GM12801 (cell line): Measurements from ENCODE around the gene ZBTB17.

Experiments used
- CTCF ChIP-seq: IDR thresholded peaks from one replicate; pipeline ENCODE4 v1.5.1; 2011; ENCODE audit warnings: control low read depth; ENCODE audit not compliant: insufficient read length; ENCODE audit errors: extremely low read depth

The ZBTB17 gene

GRCh38 chr1:15973772-15974171 lies 2.1 kb downstream of the ZBTB17 start:
- no peak for TF ChIP-seq CTCF

GRCh38 chr1:15972409-15972808 lies 3.5 kb downstream of the ZBTB17 start:
- TF ChIP-seq CTCF = no peak

DNA sequence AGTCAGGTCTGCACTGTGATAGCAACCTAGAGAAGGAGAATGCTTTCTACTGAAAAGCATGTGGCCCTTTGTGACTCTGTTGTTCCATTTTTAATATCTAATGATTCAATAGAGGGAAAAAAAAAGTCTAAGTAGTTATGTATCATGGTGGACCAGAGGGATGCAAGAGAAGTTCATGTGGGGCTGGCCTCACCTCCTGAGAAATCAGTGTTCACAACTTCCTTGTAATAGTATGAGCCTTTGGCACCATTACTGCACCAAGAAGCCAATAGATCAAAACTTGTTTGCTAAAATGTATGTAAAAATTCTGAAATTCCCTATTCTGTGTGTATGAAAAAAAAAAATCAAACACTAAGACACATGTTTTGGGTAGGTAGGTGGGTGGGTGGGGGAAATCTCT lies 5.0 kb downstream of the ZBTB17 start:
- TF ChIP-seq CTCF = no peak

- TF ChIP-seq CTCF = no peak
These were observed 6.5 kb downstream of the ZBTB17 start for GRCh38 chr1:15969321-15969880.

DNA sequence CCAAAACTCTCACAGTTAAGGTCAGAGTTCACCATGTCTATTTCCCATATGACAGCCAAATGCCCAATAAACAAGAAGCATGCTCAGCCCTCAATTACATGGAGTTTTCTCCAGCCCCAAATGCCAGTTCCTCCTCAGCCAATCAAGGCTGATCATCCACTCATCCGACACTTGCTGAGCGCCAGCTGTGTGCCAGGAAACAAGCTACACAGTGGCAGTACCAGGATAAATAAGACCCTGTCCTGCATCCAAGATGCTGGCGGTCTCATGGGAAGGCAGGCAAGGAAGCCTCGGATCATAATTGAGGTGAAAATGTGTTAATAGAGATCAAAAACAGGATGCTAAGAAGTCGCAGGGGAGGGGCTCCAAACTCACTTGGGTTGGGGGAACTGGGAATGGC lies 7.7 kb downstream of the ZBTB17 start:
- TF ChIP-seq CTCF = no peak

GRCh38 chr1:15966956-15967344 lies 9.0 kb downstream of the ZBTB17 start:
- no peak for TF ChIP-seq CTCF

DNA sequence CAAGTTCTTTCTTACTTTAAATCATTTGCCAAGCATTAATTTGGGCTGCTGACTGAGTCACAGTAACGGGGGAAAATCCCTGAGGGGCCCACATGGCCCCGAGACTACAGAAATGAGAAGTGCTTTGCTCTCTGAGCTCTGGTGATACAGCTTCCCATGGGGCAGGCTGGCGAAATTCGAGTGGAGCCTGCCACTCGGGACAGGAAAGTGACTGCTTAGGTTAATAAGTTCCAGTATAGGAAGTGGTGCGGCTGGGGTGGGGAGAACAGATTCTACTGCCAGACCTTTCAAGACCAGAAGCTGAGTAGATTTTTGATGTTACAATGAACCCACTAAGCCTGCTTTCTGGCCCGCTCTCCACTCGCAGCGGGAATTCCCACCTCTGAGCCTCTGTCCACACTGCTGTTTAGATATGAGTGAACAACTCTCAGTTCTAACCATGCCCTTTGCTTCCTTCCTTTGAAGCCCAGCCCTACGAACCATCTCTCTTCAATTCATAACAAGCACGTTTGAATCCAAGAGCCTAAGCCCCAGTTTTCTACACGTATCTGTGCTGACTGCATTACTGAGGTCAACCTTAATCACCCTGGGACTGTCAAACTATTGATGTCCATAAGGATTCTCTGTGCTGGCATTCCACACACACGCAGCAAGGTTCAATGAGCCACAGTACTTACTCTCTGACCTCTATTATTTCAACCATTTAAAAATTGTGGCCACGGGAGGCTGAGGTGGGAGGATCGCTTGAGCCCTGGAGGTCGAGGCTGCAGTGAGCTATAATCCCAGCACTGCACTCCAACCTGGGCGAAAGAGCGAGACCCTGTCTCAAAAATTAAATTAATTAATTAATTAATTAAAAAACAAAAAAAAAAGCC lies 9.6 kb downstream of the ZBTB17 start:
- TF ChIP-seq CTCF = no peak
